Activated CD4-positive, alpha-beta T cell treated with anti-CD3 and anti-CD28 coated beads for 24 hours (primary cell): ENCODE results near the gene MTG1.

ENCODE experiments used
- DNase-seq, 2 donors: peaks; one replicate each; pipeline ENCODE4 v3.0.0-alpha.2; 2020; ENCODE audit warnings: low read depth in 2 of 2

MTG1 gene

GRCh38 chr10:133452453-133452852, 58.5 kb downstream of the MTG1 start:
- no peak for DNase-seq

- no peak for DNase-seq
Observed at GRCh38 chr10:133453516-133454203, 59.7 kb downstream of the MTG1 start, which contains the start of gene SCART1. SCART1 (plus strand) TSS chr10:133453945; CDS start chr10:133453998, 53 bp downstream.

- no peak for DNase-seq
Observed at GRCh38 chr10:133454204-133454893, 60.4 kb downstream of the MTG1 start.

- DNase-seq = no peak
Observed at GRCh38 chr10:133455196-133455595, 61.2 kb downstream of the MTG1 start.

GRCh38 chr10:133455611-133456031, 61.7 kb downstream of the MTG1 start:
- DNase-seq = no peak

GRCh38 chr10:133456041-133456951, 62.3 kb downstream of the MTG1 start:
- DNase-seq = no peak

- no peak for DNase-seq
Observed at GRCh38 chr10:133457100-133457841, 63.3 kb downstream of the MTG1 start.

- no peak for DNase-seq
Observed at GRCh38 chr10:133458021-133458709, 64.2 kb downstream of the MTG1 start.

GRCh38 chr10:133458710-133459453, 64.9 kb downstream of the MTG1 start:
- DNase-seq = no peak

GRCh38 chr10:133459454-133460207, 65.7 kb downstream of the MTG1 start:
- DNase-seq = no peak

GRCh38 chr10:133460208-133460769, 66.3 kb downstream of the MTG1 start:
- no peak for DNase-seq

GRCh38 chr10:133461027-133461426, 67.1 kb downstream of the MTG1 start:
- no peak for DNase-seq

- DNase-seq = no peak
Observed at GRCh38 chr10:133461841-133462240, 67.9 kb downstream of the MTG1 start.

GRCh38 chr10:133462512-133463305, 68.8 kb downstream of the MTG1 start:
- no peak for DNase-seq

GRCh38 chr10:133464582-133465031, 70.7 kb downstream of the MTG1 start:
- DNase-seq = no peak

- no peak for DNase-seq
Observed at GRCh38 chr10:133465191-133465949, 71.4 kb downstream of the MTG1 start.

GRCh38 chr10:133465950-133466474, 72.1 kb downstream of the MTG1 start:
- no peak for DNase-seq
